OCI-M2 (cell line): ENCODE data around the gene ENOX1.

Experiments used
- DNase-seq: peaks from one replicate; lab custom pipeline; 2025; ENCODE audit not compliant: unreplicated experiment; lab: John Stamatoyannopoulos, UW

Gene ENOX1

GRCh38 chr13:43267916-43268315, 518.9 kb downstream of the ENOX1 start:
- no peak for DNase-seq

DNA sequence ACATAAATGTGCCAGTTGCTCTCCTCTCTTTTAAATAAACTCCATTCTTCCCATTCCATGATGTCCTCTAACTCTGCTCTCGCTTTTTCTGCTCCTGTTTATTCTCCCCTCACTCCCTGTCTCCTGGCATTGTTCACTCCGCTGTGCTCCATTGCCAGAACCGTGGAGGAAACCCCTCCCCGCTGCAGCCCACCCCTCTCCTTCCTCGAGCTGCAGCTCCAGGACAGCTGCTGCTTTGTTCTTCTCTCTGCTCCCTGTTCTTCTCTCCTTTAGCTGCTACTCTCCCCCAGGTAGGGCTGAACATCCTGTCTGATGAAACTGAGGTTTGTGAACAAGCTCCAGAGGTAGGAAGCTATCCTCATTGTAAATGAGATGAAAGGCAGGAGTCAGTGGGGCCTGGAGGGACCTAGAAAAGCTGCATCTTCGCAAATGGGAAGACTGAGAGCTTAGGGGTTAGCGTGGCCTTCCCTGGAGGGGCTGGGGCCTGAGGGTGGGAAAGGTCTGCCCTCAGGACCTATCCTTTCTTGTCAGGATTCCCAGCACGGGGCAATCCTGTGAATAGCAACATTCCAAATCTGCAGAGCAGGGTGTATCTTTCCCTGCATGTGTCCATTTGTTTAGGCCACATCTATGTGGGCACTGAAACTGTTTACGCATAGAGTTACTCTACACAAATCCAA, 519.7 kb downstream of the ENOX1 start:
- no peak for DNase-seq

- DNase-seq: no peak
These were observed 521.7 kb downstream of the ENOX1 start for GRCh38 chr13:43265028-43265427.

DNA sequence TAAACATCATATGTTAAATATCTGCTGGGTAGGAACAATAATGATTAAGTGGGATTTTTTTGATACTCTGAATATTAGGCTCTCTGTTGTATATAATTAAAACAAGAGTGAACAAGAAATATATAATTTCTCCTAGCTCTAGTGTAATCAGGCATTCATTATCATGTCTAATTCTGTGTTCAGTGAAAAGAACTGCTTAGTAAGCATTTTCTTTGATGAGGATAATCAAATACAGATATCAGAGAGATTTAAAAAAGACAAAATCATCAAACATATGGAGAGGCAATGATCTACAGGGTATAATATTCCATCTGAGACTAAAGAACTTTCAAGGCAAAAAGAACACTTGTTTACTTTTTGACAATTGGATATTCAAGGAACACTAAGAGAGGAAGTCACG, 522.3 kb downstream of the ENOX1 start:
- DNase-seq: no peak

DNA sequence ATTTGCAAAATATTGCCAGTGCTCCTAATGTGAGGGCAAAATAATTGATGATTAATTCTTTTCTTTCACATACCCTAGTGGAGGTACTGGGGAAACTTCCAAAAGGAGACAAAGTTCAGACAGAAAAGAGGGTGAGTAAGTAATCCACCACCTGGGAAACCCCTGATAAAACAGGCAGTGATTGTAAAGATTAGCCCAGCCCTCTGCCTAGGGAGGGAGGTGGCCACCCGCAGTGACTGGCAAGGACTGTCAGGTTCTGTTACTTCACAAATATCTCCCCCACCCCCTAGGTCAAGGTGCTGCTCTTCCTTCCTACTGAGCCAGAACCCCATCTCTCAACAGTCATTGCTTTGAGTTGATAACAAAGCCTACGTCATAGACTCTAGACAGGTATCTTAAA, 523.7 kb downstream of the ENOX1 start:
- DNase-seq: no peak

DNA sequence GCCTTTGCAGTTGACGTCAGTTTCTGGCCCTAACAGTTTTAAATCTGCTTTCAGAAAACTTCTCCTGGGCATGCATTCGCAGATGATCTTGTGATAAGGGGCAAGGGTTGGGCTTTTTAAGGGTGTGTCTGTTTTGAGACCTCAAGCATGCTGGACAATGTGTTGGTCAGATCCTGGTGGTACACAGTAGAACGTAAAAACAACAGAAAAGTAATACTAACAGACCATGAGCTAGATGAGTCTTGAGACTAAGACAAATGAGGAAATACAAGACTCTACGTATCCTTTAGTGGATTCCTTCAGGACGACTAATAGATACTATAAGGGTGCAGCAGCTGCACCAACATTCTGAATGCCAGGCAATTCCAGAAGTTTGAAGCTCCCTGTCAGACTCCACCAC, 525.8 kb downstream of the ENOX1 start:
- no peak for DNase-seq

- no peak for DNase-seq
These were observed 528.0 kb downstream of the ENOX1 start for GRCh38 chr13:43258771-43259170.

- no peak for DNase-seq
These were observed 529.0 kb downstream of the ENOX1 start for GRCh38 chr13:43257765-43258164.

DNA sequence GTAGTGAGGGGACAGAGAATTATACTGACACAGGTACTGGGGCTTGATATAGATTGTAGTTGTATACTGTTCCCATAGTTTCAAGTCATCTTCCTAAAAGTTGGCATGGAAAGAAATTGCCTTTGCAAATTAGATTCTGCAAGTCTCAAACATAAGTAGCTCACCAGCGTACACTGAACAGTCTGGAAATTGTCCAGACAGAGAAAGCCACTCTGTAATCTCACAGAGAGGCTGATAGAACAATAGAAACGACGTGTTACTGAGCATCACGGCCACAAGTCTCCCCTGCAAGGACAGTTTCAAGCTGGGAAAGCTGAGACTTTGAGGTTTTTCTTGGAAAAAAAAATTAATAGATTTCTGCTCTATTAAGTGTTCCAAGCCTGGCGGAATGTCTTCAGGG, 534.8 kb downstream of the ENOX1 start:
- DNase-seq: no peak

DNA sequence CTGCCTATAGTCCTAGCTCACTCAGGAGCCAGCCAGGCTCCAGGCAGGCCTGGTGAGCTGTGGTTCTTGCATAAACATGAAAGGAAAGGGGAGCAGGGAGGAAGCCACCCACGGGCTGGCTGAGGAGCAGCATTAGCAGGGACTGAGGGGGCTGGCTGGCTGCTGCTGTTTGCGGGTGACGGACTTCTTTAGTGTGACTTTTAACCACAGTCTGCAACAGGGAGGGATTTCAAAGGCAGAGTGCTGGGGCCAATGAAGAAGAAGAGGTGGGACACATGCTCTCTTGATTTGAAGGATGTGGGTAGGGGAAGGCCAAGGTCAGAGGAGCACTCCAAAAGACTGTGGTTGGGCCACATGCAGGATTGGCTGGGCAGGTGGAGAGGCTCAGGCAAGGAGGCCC, 540.4 kb downstream of the ENOX1 start:
- DNase-seq: no peak

- DNase-seq: no peak
These were observed 541.3 kb downstream of the ENOX1 start for GRCh38 chr13:43245374-43245964.

DNA sequence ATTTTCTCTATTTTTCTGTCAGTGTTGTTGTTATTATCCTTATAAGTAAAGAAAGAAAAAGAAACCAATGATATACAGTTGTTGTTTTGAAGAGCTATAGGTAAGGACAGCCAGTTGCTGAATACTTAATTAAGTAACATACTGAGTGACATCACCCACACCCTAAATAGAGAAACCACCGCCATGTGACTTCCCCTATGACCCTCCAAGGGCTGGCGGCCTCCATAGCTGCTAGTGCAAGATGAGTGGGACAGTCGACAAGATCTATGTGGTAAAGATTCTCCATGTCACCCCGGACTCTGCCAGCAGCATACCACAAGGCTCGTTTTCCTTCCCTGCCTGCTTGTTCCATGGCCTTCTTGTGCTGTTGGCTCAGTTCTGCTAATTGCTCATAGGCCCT, 542.3 kb downstream of the ENOX1 start:
- DNase-seq: no peak

GRCh38 chr13:43243711-43244110, 543.1 kb downstream of the ENOX1 start:
- no peak for DNase-seq

GRCh38 chr13:43242040-43242439, 544.7 kb downstream of the ENOX1 start:
- DNase-seq: no peak

DNA sequence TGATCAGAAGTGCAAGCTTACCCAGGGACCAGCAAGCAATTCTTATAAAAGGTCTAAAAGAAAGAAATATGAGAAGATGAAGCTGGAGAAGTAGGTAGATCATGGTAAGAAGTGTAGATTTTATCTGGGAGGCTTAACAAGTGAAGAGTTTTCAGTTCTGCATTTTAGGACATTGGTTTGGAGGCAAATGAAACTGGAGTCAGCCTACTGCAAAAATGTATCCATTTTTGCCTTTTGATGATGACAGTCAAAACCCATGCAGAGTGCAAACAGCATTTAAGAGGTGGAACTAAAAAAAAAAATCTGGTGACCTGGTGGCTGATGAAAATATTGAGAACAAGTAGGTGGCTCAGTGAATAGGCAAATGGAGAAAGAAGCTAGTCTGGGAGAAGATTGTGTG, 546.5 kb downstream of the ENOX1 start:
- no peak for DNase-seq

DNA sequence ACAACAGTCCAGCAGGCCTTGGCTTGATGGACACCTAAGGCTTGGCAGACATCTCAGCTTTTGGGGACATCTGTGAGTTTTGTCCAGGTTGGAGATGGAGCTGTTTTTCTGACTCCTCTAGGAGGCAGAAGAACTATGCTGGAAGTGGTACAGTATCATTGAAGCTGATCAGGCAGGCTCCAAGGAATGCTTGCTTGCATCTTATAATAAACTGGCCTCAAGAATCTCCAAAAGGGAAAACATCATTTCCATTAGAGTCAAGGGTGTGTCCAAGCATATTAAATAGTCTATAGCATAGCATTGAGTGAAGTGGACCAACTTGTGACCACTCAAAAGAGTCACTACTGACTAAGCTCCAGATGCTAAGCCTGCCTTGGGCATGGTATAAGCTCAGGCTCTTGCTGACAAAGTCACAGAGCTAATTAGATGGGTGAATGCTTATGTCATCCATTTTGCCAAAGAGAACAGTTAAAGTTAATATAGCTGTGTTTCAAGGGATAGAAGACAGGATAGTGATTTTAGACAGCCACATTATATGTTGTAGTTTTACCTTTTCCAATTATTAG, 547.4 kb downstream of the ENOX1 start:
- no peak for DNase-seq

DNA sequence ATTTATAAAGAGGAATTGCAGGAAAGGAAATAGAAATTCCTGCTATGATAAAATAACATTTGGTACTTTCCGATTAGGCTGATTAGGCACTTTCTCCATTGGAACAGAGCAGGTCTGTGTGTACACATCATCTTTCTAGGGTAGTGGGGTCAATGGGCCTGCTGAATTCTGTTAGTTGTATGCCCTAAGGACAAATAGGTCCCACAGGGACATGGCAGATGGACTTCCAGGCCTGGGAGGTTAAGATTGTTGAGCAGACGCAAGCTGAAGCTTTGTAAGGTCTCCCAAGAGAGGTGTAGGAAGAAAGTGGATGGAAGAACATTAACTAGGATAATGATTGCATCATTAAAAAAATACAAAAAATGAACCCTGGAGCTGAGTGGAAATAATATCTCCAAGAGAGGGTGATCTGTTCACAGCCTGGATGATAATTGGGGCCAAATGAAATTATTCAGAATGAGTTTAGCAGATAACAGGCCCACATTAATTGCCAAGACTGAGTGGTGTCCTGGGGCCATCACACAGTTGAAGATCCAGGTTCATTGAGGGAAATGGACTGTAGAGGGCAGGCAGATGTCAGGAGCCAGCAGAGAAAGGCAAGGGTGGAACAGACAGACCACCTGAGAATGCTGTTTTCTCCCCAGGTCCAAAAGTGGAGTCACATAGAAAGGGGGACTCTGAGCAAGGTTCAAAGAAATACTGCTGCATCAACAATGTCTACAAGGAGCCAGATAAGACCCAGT, 548.3 kb downstream of the ENOX1 start:
- DNase-seq: no peak

- DNase-seq: no peak
These were observed 549.2 kb downstream of the ENOX1 start for GRCh38 chr13:43237616-43238015.

GRCh38 chr13:43235028-43235427, 551.7 kb downstream of the ENOX1 start:
- DNase-seq: no peak

DNA sequence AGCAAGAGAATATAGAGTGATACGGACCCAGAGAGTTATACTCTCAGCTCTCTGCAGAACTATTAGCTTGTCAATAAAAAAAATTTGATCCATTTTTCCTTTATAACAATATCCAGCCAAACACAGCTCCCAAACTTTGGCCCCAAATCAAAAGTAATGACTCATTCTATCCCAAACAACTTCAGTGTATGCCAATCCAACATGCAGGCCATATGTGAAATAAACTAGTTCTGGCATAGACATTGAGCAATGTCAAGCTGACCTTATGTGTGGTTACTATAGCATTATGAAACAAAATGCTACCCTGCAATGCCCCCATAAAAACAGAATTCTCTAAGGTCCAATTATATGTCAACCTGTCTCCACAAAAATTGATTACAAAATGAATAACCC, 553.9 kb downstream of the ENOX1 start:
- DNase-seq: no peak

DNA sequence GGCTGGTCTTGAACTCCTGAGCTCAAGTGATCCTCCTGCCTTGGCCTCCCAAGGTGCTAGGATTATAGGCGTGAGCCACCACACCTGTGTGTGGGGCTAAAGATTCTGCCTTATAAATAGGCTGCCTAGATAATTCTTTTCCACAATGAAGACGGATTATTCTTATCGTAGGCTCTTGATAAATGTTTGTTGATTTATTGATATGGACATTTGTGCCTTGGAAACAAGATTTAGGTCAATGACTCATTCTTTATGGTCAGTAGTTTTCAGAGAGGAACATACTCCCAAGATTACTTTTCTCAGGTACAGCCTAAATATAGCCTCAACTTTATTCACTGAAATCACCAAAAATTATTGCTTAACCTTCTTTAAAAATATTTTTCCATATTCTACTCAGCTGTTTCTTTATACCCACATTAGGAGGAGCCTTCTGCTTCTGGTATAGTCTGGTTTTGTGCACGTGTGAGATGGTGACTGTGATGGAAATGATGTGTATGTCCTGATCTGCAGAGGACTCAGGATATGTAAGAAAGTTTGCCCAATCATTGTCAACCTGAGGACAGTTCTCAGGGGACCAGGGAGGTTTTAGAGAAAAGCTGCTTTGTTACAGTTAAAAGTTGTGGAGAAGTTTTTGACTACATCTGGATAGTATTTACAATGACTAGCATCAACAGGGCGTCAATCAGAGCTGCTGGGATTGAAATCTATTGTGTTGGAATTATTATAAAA, 554.5 kb downstream of the ENOX1 start:
- DNase-seq: no peak
